HL-60 (cell line): Measurements from ENCODE around the gene DMRTC2.

Source experiments
- GABPA ChIP-seq: IDR thresholded peaks from 2 replicates; pipeline ENCODE4 v1.6.1; 2012; ENCODE audit warnings: low read depth
- POLR2AphosphoS5 ChIP-seq: IDR thresholded peaks from 2 replicates; pipeline ENCODE4 v1.6.1; 2012; ENCODE audit warnings: low read depth
- TF ChIP-seq, protein P1 (sequence below): IDR thresholded peaks from one replicate; pipeline ENCODE4 v1.5.1; 2011; ENCODE audit warnings: low read length, control low read depth, inconsistent platforms; ENCODE audit not compliant: insufficient read depth

DNA sequence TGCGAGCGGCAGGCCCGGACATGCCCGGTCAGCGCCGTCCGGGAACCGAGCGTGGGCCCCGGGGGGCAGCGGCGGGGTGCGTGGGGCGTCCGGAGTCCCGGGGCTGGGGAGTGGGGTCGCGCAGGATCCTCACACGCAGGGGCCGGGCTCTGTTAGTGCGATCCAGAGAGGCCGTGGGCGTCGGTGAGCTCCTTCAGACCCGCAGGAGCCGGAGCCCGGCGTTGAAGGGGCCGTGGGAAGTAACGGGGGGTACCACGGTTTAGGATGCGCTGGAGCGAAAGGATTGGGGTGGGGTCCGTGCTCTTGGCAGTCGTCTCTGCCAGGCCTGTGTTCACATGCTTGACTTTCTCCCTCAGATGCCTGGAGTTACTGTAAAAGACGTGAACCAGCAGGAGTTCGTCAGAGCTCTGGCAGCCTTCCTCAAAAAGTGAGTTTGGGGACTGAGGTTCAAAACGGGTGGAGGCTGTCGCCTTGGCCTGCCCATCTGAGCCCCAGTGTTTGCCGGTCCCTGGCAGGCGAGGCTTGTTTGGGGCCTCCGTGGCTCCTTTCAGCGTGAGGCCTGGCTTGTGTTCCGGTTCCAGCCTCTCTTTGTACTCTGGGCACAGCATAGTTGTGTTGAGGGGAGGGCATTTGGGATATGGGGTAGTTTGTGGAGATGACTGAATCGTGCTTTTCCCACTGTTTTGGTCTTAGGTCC lies 15.7 kb downstream of the DMRTC2 start:
- TF ChIP-seq, protein P1, sequence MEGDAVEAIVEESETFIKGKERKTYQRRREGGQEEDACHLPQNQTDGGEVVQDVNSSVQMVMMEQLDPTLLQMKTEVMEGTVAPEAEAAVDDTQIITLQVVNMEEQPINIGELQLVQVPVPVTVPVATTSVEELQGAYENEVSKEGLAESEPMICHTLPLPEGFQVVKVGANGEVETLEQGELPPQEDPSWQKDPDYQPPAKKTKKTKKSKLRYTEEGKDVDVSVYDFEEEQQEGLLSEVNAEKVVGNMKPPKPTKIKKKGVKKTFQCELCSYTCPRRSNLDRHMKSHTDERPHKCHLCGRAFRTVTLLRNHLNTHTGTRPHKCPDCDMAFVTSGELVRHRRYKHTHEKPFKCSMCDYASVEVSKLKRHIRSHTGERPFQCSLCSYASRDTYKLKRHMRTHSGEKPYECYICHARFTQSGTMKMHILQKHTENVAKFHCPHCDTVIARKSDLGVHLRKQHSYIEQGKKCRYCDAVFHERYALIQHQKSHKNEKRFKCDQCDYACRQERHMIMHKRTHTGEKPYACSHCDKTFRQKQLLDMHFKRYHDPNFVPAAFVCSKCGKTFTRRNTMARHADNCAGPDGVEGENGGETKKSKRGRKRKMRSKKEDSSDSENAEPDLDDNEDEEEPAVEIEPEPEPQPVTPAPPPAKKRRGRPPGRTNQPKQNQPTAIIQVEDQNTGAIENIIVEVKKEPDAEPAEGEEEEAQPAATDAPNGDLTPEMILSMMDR = no peak
- TF ChIP-seq GABPA (no peak), POLR2AphosphoS5 (no peak)
